ENCODE data around the gene PCARE.

PCARE gene

DNA sequence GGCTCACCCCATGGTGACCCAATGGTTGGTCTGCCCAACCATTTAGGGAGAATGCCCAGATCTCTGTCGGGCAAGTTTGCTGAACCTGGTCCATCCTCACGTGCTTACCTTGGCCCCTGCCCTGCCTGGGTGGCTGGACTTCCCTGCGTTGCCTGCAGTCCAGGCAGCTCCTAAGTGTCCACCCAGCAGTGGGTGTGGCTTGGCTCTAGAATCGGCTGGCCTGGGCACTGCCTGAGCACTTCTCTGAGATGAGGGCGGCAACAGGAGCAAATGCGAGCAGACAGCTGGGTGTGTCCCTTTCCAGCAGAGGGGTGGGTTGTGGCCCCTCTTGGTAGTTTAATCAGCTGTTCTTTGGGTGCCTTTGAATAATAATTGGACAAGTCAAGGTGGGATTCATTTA is 11.3 kb downstream of the PCARE start:
- no peak for TF ChIP-seq ZNF391 (tag by site-specific recombination; IDR thresholded peaks at IDR 0.05; ENCODE audit: borderline replicate concordance, low read depth)
- no peak for TF ChIP-seq ZNF214 (tag by site-specific recombination; IDR thresholded peaks at IDR 0.05; ENCODE audit: borderline replicate concordance)
- no peak for TF ChIP-seq SP7 (tag by site-specific recombination; IDR thresholded peaks at IDR 0.05)
- TF ChIP-seq ZNF560 (tag by site-specific recombination; IDR thresholded peaks at IDR 0.05; ENCODE audit: borderline replicate concordance), result no peak
- TF ChIP-seq ZNF777 (tag by site-specific recombination; IDR thresholded peaks at IDR 0.05; ENCODE audit: borderline replicate concordance), result no peak
- TF ChIP-seq SETDB1 (IDR thresholded peaks at IDR 0.05; ENCODE audit: insufficient read length, low read length), result no peak
- TF ChIP-seq ZNF621 (tag by site-specific recombination; IDR thresholded peaks at IDR 0.05), result no peak
- no peak for TF ChIP-seq ZNF302 (tag by site-specific recombination; IDR thresholded peaks at IDR 0.05; ENCODE audit: low read depth)
- TF ChIP-seq ZNF623 (tag by site-specific recombination; IDR thresholded peaks at IDR 0.05), result no peak
- H3K9me3 ChIP-seq (ENCODE audit: control insufficient read depth, insufficient read depth, low read depth, low read length), result no peaks in the 10 kb centered on the region
- H3K4me1 ChIP-seq (ENCODE audit: control insufficient read depth, insufficient read depth, low read length), result no peaks in the 10 kb centered on the region
- CTCF ChIA-PET, result no interaction called here
- H3K27ac ChIP-seq (ENCODE audit: extremely low read depth, low read depth, low read length), result no peak overlapping the region
- H3K4me3 ChIP-seq (ENCODE audit: low read depth, low read length), result no peak overlapping the region
- POLR2A ChIA-PET, result no interaction called here
- no peaks in the 10 kb centered on the region for H3K36me3 ChIP-seq (ENCODE audit: control insufficient read depth in 2 of 2, insufficient read depth in 1 of 2, low read length in 2 of 2)

DNA sequence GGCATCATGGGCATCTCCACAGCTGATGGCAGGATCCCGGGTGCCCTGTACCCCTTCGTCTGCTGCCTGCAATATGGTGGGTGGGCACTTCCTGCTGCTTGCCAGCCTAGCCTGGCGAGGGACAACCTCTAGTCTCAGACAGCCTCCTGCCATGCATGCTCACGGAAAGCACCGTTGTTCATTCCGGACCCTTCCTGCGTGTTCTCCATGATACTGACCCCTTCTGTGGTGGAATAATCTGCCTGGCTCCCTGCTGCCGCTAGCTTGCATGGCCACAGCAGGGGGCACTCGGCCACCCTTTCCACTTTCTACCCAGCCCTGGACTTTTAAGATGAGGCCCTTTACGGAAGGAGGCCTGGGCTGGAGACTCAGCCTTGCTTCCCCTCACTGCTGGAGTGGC is 12.0 kb downstream of the PCARE start:
- no peaks in the 10 kb centered on the region for H3K9me3 ChIP-seq (ENCODE audit: control insufficient read depth, insufficient read depth, low read depth, low read length)
- H3K36me3 ChIP-seq (ENCODE audit: control insufficient read depth in 2 of 2, insufficient read depth in 1 of 2, low read length in 2 of 2), result no peaks in the 10 kb centered on the region
- no peak overlapping the region for H3K27ac ChIP-seq (ENCODE audit: extremely low read depth, low read depth, low read length)
- POLR2A ChIA-PET, result no interaction called here
- no peaks in the 10 kb centered on the region for H3K4me1 ChIP-seq (ENCODE audit: control insufficient read depth, insufficient read depth, low read length)
- CTCF ChIA-PET, result no interaction called here
- no peak overlapping the region for H3K4me3 ChIP-seq (ENCODE audit: low read depth, low read length)
- TF ChIP-seq ZNF701 (tag by site-specific recombination; IDR thresholded peaks at IDR 0.05) (no peak), ZNF791 (tag by site-specific recombination; IDR thresholded peaks at IDR 0.05) (no peak), ZNF623 (tag by site-specific recombination; IDR thresholded peaks at IDR 0.05) (no peak), ZNF239 (tag by site-specific recombination; IDR thresholded peaks at IDR 0.05) (no peak), ZNF548 (tag by site-specific recombination; IDR thresholded peaks at IDR 0.05) (no peak), ZFP69B (tag by site-specific recombination; IDR thresholded peaks at IDR 0.05) (no peak), SCRT1 (tag by site-specific recombination; IDR thresholded peaks at IDR 0.05; ENCODE audit: borderline replicate concordance) (no peak), REPIN1 (tag by site-specific recombination; IDR thresholded peaks at IDR 0.05; ENCODE audit: low read depth) (no peak), ZNF664 (tag by site-specific recombination; IDR thresholded peaks at IDR 0.05) (no peak), ZNF571 (tag by site-specific recombination; IDR thresholded peaks at IDR 0.05) (no peak), YY2 (tag by site-specific recombination; IDR thresholded peaks at IDR 0.05) (no peak)
- TF ChIP-seq, protein P1, sequence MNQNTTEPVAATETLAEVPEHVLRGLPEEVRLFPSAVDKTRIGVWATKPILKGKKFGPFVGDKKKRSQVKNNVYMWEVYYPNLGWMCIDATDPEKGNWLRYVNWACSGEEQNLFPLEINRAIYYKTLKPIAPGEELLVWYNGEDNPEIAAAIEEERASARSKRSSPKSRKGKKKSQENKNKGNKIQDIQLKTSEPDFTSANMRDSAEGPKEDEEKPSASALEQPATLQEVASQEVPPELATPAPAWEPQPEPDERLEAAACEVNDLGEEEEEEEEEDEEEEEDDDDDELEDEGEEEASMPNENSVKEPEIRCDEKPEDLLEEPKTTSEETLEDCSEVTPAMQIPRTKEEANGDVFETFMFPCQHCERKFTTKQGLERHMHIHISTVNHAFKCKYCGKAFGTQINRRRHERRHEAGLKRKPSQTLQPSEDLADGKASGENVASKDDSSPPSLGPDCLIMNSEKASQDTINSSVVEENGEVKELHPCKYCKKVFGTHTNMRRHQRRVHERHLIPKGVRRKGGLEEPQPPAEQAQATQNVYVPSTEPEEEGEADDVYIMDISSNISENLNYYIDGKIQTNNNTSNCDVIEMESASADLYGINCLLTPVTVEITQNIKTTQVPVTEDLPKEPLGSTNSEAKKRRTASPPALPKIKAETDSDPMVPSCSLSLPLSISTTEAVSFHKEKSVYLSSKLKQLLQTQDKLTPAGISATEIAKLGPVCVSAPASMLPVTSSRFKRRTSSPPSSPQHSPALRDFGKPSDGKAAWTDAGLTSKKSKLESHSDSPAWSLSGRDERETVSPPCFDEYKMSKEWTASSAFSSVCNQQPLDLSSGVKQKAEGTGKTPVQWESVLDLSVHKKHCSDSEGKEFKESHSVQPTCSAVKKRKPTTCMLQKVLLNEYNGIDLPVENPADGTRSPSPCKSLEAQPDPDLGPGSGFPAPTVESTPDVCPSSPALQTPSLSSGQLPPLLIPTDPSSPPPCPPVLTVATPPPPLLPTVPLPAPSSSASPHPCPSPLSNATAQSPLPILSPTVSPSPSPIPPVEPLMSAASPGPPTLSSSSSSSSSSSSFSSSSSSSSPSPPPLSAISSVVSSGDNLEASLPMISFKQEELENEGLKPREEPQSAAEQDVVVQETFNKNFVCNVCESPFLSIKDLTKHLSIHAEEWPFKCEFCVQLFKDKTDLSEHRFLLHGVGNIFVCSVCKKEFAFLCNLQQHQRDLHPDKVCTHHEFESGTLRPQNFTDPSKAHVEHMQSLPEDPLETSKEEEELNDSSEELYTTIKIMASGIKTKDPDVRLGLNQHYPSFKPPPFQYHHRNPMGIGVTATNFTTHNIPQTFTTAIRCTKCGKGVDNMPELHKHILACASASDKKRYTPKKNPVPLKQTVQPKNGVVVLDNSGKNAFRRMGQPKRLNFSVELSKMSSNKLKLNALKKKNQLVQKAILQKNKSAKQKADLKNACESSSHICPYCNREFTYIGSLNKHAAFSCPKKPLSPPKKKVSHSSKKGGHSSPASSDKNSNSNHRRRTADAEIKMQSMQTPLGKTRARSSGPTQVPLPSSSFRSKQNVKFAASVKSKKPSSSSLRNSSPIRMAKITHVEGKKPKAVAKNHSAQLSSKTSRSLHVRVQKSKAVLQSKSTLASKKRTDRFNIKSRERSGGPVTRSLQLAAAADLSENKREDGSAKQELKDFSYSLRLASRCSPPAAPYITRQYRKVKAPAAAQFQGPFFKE (tag by site-specific recombination; IDR thresholded peaks at IDR 0.05; ENCODE audit: borderline replicate concordance), result no peak
- TF ChIP-seq, protein P2, sequence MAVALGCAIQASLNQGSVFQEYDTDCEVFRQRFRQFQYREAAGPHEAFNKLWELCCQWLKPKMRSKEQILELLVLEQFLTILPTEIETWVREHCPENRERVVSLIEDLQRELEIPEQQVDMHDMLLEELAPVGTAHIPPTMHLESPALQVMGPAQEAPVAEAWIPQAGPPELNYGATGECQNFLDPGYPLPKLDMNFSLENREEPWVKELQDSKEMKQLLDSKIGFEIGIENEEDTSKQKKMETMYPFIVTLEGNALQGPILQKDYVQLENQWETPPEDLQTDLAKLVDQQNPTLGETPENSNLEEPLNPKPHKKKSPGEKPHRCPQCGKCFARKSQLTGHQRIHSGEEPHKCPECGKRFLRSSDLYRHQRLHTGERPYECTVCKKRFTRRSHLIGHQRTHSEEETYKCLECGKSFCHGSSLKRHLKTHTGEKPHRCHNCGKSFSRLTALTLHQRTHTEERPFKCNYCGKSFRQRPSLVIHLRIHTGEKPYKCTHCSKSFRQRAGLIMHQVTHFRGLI (tag by site-specific recombination; IDR thresholded peaks at IDR 0.05), result no peak

Measured in HEK293 (cell line).